HG03378 (cell line): ENCODE measurements around the gene TMLHE.
A peak's percentile ranks its signal among the peaks of the same experiment; 100 is the strongest.
"Not testable (repeated sequence)": the region's sequence is repeated elsewhere in the genome, so short reads cannot be mapped to it uniquely, and the experiment has no call there.

Experiments used
- ATAC-seq: cut with Tn5 transposase; IDR thresholded peaks from one replicate; pipeline ENCODE4 v1.9.1; 2021; ENCODE audit warnings: mild to moderate bottlenecking, moderate library complexity; ENCODE audit not compliant: unreplicated experiment

Gene TMLHE

DNA sequence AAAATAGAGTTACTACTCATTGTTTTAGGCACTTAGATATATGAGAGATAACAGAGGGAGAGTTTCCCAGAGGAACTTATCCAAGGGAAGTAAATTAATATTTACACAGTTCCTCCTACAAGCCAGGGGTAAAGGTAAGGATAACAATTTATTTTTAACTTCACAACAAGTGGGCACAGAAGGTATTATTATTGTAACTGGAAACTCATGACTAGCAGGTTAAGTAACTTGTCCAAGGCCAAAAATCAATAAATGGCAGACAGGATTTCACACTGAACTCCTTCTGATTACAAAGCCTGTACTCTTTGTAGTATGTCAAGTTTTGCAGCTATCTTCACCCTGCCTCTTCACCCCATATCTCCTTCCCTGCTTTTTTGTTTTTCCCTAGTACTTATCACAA is 107.5 kb downstream of the TMLHE start:
- ATAC-seq = no peak

DNA sequence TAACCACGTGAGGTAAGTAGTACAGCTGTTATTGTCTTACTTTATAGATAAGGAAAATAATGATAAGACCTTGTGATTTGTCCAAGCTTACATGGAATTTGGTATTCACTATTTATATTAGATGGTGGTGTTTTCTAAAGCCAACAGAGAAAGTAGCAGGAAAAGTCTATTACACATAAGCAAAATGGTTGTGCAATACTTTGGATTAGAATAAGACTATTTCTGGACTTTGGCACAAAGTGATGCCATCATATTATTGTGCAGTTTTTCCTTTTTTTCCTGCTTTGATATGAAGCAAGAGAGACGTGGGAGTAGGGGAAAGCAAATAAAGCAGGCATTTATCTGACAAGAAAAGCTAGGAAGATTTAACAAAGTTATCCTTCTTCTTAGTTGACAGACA is 117.6 kb downstream of the TMLHE start:
- ATAC-seq = not testable (repeated sequence)

DNA sequence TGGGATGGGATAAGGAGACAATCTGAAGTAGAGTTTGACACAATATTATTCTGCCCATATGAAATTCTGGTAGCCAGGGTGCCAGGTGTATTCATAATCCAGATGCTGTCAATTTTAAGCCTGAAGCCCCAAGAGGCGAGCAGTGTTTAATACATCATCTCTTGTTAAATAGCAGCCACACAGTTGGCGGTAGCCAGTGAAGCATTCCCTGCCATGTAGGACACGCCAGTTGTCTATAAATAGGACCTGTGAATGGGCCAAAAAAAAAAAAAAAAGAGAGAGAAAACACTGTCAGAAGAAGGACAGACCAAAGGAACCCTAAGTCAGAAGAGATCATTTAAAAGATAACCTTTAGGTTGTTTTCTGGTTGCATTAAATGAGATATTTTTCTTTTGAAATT is 121.3 kb downstream of the TMLHE start:
- not testable (repeated sequence) for ATAC-seq

- not testable (repeated sequence) for ATAC-seq
Observed at GRCh38 chrX:155477136-155477535, 135.6 kb downstream of the TMLHE start.

DNA sequence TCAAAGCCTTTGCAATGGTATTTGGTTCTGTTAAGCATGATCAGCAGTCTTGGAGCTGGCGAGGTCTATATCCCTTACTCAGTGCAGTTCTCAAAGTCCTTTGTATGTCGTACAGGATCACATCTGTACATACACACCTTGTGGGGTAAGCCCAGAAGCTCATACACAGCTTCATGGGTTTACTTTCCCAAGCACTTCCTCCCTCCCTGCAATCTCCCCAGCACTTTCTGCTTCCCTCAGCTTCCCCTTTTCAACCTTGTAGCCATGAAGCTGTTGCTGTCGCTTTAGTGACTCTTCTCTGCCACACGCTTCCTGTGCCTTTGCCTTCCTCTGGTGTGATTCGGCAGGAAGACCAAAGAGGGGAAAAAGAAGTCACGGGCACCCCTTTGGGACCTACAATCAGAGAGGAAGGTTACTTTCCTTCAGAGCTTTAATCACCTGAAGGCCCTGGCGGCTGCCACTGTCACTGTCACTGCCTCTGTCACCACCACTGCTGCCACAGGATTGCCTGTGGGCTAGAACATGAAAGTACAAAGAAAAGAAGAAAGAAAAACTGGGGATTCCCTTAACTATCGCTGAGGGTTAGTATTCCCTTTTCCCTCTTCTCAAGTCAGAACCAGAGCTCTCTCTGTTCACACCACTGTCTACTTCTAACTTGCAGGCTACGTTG is 146.3 kb downstream of the TMLHE start:
- peak; percentile 70 for ATAC-seq

DNA sequence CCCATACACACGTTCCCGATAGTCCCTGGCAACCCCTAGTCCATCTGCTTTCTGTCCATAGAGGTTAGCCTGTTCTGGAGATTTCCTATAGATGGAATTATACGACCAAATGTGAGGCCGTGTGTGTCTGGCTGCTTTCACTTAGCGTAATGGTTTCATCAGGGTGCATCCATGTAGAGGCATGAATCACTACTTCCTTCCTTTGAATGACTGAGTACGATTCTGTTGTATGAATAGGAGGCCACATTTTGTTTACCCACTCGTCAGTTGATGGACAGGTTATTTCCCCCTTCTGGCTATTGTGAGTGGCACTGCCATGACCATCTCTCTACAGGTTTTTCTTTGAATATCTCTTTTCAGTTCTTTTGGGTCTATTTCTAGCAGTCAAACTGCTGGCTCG is 152.3 kb downstream of the TMLHE start:
- ATAC-seq = not testable (repeated sequence)

DNA sequence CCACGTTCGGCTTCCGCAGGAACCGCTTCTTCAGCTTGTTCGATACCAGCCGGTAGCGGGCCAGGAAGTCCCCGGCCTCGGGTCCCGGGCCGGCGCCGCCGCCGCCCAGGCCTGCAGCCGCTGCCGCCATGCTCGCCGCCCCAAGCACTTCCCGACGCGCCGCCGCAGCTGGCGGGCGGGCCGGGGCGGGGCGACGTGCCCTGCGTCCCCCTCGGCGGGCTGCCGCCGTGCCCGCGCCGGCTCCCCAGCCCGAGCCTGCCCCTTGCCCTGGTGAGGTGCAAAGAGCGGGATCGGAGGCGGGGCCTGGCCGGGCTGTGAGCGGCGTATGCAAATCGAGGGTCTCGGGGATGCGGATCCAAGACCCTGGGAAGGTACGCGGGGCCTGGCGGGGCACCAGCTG is 154.3 kb downstream of the TMLHE start, which contains the start of gene F8A3:
Gene F8A3 (minus strand): TSS at position 150 of the 400 bp plus-strand sequence. CDS start 20 bp downstream, at position 130.
- peak; percentile 57 for ATAC-seq

GRCh38 chrX:155457761-155458447 is 154.8 kb downstream of the TMLHE start:
- peak; percentile 51 for ATAC-seq

DNA sequence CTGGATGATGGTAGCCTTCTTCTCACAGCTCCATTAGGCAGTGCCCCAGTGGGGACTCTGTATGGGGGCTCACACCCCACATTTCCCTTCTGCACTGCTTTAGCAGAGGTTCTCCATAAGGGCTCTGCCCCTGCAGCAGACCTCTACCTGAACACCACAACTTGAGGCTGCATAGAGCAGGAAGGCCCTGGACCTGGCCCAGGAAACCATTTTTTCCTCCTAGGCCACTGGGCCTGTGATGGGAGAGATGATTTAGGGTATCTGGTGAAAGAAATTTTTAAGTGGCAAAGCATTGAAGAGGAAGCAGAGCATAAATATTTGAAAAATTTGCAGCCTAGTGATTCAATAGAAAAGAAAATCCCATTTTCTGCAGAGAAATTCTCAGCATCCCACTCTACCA is 171.7 kb downstream of the TMLHE start:
- no peak for ATAC-seq
